ENCODE measurements around the gene CTNNA2.

The CTNNA2 gene

DNA sequence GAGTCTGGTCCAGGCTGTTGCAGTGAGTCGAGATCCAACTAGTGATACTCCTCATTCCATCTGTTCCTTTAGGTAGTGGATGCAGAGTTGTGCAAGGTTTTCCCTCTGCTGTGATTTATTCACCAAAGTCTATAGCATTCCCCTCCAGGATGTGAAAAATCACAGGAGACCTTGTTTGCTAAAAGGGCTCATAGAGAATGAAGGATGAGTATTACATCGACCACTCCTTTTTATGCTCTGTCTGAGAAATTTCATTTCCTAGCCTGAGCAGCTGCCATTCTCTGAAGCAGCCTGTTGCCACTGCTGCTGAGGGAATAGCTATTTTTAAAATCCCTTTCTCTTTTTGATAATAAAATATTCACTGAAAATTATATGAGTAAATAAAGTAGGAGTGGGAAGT is 925.8 kb downstream of the CTNNA2 start:
- no peak for DNase-seq

DNA sequence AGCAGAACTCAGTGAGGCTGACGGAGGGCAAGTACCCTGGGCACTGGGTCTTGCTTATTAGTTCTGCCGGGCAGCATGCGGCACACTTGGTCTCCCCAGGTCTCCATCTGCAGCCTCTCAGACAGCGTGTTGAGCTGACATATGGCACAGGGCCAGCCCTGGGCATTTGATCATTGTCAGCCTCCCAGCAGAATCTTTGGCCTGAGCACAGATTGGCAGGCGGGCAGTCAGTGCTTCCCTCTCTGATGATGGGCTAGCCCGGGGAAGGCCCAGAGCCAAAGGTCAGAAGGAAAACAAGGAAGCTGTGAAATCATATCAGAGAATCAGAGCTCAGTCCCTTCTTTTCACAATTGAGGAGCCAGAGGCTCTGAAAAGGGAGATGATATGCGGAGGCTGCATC is 941.8 kb downstream of the CTNNA2 start:
- no peak for DNase-seq

DNA sequence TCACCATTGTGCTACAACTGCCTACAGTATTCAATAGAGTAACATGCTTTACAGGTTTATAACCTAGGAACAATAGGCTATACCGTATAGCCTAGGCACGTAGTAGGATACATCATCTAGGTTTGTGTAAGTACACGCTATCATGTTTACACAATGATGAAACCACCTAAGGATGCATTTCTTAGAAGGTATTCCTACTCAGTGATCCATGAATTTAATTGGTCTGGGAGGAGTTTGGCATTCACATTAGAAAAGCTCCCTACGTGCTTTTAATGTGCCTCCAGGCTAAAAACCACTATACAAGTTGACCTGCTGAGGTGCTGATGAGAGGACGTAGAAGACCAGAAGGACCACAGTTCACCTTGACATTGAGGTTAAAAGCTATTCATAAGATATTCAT is 946.2 kb downstream of the CTNNA2 start:
- DNase-seq, result no peak

- no peak for DNase-seq
These were observed 948.8 kb downstream of the CTNNA2 start for GRCh38 chr2:80461505-80462197.

GRCh38 chr2:80462654-80463053 is 949.8 kb downstream of the CTNNA2 start:
- DNase-seq, result no peak

DNA sequence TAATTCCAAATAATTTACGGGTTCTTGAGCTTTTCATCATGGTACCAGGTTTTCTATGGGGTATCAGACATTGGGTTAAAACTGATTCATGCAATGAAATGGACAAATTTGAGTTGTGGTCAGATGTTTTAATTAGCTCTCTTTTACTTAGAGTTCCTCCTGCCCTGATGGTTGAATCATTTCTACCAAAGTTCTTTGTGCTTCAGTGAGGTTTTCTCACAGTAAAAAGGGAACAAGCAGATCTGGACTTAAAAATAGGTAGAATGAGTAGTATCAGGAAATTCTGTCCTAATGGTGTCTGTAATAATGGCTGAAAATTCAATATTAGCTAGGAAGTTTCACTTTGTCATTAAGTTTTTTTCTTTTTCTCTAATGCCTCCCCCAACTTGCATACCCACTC is 951.4 kb downstream of the CTNNA2 start:
- no peak for DNase-seq

- no peak for DNase-seq
These were observed 954.5 kb downstream of the CTNNA2 start for GRCh38 chr2:80467262-80467811.

- no peak for DNase-seq
These were observed 956.6 kb downstream of the CTNNA2 start for GRCh38 chr2:80469428-80469827.

DNA sequence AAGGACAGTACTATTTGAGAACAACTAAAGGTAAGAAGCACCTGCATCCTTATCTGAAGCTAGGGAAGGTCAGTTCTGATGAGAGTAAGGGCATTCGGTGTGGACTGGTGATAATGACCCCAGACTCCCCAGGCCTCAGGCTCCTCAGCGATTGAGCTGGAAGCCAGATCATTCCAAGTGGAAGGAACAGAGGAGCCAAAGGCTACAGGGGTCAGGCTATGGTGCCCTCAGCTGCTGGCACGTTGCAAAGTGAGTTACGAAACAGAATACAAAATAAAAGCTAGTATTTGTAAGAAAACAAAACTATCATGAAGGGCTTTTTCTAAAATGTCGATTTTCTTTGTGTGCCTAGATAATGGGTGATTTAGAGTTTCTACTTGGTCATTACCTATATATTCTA is 960.2 kb downstream of the CTNNA2 start:
- DNase-seq, result no peak

DNA sequence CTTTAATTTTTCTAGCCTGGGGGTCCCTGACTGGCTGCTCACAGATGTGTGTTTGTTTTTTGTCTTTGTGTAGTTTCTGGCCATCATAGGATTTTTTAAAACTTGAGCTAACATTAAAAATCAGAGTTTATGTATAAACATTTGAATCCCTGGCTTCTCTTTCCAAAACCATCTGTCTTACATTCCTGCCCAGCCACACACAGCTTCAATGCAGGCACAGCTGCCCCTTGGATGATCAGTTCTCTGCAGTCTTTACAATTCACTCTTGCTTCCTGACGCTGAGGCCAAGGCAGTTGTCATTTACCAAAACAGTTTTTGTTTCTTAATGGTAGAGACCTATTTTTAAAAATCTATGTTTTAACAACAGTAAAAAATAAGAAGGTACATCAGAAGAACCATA is 960.9 kb downstream of the CTNNA2 start:
- DNase-seq, result no peak

DNA sequence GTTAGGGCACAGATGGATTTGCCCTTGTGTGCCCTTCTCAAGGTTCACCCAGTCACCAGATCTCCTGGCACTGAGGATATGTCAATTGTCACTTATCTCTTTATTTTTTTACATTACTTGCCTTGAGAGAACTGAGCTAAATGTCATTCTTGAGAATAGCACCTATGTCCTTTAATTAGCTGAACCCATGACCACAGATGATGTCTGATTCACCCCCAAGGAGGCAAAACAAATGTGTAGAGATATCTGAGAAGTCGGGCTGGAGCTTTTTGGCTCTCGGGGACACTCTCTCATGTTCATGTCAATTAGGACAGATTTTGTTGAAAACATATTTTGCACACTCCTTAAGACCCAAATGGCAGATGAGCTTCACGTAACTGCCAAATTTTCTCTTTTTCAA is 963.1 kb downstream of the CTNNA2 start:
- DNase-seq, result no peak

GRCh38 chr2:80476535-80477117 is 963.8 kb downstream of the CTNNA2 start:
- DNase-seq, result no peak

GRCh38 chr2:80482276-80482675 is 969.4 kb downstream of the CTNNA2 start:
- no peak for DNase-seq

GRCh38 chr2:80489717-80490116 is 976.9 kb downstream of the CTNNA2 start:
- DNase-seq, result no peak

- no peak for DNase-seq
These were observed 978.1 kb downstream of the CTNNA2 start for GRCh38 chr2:80490964-80491363.

GRCh38 chr2:80496346-80496745 is 983.5 kb downstream of the CTNNA2 start:
- DNase-seq, result no peak

- DNase-seq, result no peak
These were observed 983.9 kb downstream of the CTNNA2 start for GRCh38 chr2:80496775-80497174.

DNA sequence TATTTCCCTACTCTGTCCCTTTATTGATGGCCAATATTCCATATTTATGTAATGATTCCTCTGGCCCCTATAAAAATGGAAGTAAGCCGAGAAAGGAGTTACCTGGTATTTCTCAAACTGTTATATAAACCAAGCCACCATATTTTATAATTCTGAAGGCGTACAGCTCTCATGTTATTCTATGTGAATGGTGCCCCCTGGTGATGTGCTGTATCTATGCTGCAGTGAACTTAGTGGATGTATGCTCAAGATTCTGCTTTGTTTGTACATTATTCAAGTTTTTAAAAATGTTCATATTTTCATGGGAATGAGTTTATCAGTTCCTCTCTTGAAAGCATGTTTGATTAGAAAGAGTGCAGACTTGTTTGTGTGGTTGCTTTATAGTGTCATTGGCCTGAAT is 986.2 kb downstream of the CTNNA2 start:
- no peak for DNase-seq

DNA sequence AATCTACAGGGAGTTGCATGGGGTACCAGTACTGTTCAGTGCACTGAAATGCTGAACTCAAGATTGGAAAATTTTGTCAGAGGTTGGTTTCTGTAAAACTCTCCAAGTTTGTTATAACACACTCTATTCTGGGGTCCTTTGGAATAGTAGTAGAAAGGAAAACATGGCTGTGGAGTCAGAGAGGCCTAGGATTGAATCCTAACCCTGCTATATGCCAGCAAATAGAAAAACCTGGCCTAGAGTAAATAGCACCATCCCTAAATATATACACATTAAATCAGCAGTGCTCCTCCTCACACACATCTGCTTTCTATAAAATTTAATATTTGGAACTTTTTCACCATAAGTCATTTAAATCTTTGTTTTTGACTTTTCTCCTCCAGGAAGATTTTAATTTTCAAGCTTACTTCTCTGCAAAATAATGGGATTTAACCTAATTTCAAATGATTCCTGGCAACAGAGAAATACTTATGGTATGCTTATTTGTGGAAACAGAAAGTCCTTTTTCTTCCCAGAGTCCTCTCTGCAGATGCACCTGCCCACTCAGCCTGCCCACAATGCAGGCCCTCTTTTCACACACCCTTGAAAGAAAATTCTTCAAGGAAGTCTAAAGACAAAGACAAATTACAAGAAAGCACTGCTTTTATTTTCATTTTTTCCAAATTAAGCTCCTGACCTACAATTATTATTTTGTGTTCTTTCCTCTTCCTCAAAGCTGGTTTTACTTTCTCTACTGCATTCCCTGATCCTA is 989.2 kb downstream of the CTNNA2 start:
- DNase-seq, result no peak

- no peak for DNase-seq
These were observed 993.7 kb downstream of the CTNNA2 start for GRCh38 chr2:80506563-80506962.

- no peak for DNase-seq
These were observed 997.9 kb downstream of the CTNNA2 start for GRCh38 chr2:80510716-80511115.

- DNase-seq, result no peak
These were observed 1003.1 kb downstream of the CTNNA2 start for GRCh38 chr2:80515964-80516363.

GRCh38 chr2:80517316-80517715 is 1004.5 kb downstream of the CTNNA2 start:
- no peak for DNase-seq

DNA sequence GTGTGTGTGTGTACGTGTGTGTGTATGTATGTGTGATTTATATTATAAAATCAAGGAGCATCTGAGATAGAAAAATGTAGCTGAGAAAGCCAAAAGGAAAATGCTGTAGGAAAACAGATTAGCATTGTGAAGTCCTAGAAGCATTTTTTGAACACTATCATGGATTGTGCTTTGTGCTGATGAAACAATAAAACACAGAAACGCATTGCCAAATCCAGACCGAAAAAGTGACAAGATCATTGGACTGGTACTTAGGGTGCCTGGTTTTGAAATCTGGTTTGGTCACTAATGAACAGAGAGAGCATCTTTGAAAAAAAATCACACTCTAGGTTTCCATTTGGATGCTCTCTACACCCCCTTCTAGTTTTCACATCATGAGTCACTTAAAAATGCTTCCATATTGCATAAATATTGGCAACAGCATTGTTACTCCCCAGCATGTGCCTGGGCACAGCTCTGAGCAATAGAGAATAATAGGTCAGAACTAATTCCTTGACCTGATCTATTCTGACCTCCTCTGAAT is 1006.3 kb downstream of the CTNNA2 start:
- DNase-seq, result no peak
